NCI-H1105 treated with DMSO at 0.1 percent for 48 hours (cell line): ENCODE data around the gene PCDHA8.
"Not testable (repeated sequence)": the region's sequence is repeated elsewhere in the genome, so short reads cannot be mapped to it uniquely, and the experiment has no call there.

Experiments
- DNase-seq: peaks from one replicate; lab custom pipeline; 2025; lab: John Stamatoyannopoulos, UW

Gene PCDHA8

DNA sequence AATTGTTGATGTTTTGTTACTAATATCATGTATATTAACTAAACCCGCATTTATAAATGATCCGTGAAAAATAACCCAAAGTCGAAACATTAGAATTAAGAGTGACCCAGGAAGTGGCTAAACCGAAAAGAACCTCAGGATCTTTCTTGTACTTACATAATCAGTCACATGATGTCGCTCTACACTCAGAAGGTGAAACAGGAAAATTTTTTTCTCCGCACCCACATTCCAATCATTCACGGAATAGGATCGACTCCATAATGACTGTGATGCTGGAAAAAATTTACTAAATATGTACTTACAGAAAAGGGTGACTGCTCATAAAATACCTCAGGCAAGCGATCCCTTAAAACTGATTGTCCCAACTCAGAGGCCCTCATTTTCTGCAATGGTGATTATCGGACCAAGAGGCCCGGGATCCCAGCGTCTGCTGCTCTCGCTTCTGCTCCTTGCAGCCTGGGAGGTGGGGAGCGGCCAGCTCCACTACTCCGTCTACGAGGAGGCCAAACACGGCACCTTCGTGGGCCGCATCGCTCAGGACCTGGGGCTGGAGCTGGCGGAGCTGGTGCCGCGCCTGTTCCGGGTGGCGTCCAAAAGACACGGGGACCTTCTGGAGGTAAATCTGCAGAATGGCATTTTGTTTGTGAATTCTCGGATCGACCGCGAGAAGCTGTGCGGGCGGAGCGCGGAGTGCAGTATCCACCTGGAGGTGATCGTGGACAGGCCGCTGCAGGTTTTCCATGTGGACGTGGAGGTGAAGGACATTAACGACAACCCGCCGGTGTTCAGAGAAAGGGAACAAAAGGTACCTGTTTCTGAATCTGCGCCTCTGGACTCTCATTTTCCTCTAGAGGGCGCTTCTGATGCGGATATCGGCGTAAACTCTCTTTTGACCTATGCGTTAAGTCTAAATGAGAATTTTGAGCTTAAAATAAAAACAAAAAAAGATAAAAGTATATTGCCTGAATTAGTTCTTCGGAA, 34.4 kb downstream of the PCDHA8 start, which contains the start of gene PCDHA12:
PCDHA12 (plus strand) TSS at position 224 of the 981 bp plus-strand sequence; CDS start at position 389, 165 bp downstream.
- no peak for DNase-seq

DNA sequence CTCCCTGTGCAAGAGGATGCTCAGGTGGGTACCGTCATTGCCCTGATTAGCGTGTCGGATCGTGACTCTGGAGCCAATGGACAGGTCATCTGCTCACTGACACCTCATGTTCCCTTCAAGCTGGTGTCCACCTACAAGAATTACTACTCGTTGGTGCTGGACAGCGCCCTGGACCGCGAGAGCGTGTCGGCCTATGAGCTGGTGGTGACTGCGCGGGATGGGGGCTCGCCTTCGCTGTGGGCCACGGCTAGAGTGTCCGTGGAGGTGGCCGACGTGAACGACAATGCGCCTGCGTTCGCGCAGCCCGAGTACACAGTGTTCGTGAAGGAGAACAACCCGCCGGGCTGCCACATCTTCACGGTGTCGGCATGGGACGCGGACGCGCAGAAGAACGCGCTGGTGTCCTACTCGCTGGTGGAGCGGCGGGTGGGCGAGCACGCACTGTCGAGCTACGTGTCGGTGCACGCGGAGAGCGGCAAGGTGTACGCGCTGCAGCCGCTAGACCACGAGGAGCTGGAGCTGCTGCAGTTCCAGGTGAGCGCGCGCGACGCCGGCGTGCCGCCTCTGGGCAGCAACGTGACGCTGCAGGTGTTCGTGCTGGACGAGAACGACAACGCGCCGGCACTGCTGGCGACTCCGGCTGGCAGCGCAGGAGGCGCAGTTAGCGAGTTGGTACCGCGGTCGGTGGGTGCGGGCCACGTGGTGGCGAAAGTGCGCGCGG, 35.7 kb downstream of the PCDHA8 start:
- not testable (repeated sequence) for DNase-seq

DNA sequence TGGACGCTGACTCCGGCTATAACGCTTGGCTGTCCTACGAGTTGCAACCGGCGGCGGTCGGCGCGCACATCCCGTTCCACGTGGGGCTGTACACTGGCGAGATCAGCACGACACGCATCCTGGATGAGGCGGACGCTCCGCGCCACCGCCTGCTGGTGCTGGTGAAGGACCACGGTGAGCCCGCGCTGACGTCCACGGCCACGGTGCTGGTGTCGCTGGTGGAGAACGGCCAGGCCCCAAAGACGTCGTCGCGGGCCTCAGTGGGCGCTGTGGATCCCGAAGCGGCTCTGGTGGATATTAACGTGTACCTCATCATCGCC, 36.2 kb downstream of the PCDHA8 start:
- DNase-seq = no peak

- DNase-seq = no peak
Measured at GRCh38 chr5:140881889-140882590, 41.1 kb downstream of the PCDHA8 start, which contains the start of gene PCDHA13. Gene PCDHA13, plus strand, starts transcription at chr5:140882124. Its CDS starts 145 bp downstream, at chr5:140882269.

- DNase-seq = no peak
Measured at GRCh38 chr5:140882591-140882899, 41.6 kb downstream of the PCDHA8 start.

DNA sequence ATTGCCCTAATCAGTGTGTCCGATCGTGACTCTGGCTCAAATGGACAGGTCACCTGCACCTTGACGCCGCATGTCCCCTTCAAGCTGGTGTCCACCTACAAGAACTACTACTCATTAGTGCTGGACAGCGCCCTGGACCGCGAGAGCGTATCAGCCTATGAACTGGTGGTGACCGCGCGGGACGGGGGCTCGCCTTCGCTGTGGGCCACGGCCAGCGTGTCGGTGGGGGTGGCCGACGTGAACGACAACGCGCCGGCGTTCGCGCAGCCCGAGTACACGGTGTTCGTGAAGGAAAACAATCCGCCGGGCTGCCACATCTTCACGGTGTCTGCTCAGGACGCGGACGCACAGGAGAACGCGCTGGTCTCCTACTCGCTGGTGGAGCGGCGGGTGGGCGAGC, 42.4 kb downstream of the PCDHA8 start:
- DNase-seq = no peak

GRCh38 chr5:140883927-140884697, 43.1 kb downstream of the PCDHA8 start:
- DNase-seq = no peak
